GM10266 (cell line): ENCODE results near the gene KCTD11.

Source experiments
- DNase-seq: peaks from one replicate; pipeline ENCODE4 v3.0.0; 2012; ENCODE audit errors: extremely low spot score
- TF ChIP-seq, protein P1 (sequence below): IDR thresholded peaks from 2 replicates; pipeline ENCODE4 v1.5.1; 2012; ENCODE audit warnings: mild to moderate bottlenecking, low read depth; ENCODE audit not compliant: control insufficient read depth, insufficient read depth; ENCODE audit errors: missing control alignments

The KCTD11 gene

DNA sequence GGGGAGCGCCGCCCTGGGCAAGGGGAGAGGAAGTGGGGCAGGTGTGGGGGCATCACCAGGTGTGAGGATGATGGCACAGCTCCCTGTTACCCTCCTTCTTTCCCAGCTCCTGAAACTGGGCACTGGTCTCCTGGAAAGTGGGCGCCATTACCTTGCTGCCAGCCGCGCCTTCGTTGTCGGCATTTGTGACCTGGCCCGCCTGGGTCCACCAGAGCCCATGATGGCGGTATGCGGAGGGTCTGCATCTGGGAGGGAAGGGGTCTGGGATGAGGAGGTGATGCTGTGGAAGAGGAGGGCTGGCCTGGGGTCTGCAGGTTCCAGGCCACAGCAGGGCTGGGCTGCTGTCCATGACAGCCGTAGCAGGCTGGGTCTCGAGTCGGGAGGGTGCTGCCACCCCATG lies 10.1 kb upstream of the KCTD11 start:
- TF ChIP-seq, protein P1, sequence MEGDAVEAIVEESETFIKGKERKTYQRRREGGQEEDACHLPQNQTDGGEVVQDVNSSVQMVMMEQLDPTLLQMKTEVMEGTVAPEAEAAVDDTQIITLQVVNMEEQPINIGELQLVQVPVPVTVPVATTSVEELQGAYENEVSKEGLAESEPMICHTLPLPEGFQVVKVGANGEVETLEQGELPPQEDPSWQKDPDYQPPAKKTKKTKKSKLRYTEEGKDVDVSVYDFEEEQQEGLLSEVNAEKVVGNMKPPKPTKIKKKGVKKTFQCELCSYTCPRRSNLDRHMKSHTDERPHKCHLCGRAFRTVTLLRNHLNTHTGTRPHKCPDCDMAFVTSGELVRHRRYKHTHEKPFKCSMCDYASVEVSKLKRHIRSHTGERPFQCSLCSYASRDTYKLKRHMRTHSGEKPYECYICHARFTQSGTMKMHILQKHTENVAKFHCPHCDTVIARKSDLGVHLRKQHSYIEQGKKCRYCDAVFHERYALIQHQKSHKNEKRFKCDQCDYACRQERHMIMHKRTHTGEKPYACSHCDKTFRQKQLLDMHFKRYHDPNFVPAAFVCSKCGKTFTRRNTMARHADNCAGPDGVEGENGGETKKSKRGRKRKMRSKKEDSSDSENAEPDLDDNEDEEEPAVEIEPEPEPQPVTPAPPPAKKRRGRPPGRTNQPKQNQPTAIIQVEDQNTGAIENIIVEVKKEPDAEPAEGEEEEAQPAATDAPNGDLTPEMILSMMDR = no peak
- DNase-seq = no peak

DNA sequence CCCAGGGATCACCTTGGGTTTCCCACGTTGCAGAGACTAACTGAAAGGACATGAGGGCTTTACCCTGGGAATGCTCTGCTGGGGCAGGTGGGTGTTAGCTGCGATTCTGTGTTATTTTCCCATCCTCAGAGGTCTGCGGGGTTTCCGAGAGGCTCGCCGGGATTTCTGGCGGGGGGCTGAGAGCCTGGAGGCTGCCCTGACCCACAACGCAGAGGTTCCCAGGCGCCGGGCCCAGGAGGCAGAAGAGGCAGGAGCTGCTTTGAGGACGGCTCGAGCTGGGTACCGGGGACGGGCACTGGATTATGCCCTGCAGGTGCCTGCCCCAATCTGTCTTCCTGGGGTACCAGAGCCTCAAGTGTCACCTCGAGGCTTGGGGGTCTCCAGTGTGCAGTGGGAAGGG lies 8.7 kb upstream of the KCTD11 start:
- TF ChIP-seq, protein P1 = no peak
- DNase-seq = no peak

DNA sequence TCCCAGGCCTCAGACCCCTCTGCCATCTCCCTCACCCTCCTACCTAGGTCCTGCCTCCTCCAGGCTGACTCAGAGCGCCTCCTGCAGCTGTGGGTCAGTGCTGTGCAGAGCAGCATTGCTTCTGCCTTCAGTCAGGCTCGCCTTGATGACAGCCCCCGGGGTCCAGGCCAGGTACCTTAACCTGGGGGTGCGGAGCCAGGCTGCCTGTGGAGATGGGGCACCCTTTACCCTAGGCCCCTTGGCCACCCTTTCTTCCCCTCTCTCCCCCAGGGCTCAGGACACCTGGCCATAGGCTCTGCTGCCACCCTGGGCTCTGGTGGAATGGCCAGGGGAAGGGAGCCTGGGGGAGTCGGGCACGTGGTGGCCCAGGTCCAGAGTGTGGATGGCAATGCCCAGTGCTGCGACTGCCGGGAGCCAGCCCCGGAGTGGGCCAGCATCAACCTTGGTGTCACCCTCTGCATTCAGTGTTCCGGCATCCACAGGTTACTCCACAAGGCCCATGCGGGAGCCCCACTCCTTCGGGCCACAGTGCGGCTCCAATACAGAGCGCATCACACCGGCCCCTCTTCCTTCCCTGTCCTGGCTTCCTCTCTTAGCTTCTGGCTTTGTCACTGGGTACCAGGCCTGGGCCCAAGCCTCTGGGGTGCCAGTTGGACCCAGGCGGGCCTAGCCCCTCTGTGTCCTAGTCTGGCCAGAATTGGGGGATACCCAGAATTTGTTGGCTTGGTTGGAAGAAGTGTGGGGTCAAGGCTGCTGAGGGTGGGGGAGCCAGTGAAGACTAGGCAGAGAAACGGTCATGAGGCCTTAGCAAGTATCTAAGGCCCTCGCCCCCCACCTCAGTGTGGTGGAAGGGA lies 5.0 kb upstream of the KCTD11 start:
- TF ChIP-seq, protein P1 = no peak
- DNase-seq = no peak

DNA sequence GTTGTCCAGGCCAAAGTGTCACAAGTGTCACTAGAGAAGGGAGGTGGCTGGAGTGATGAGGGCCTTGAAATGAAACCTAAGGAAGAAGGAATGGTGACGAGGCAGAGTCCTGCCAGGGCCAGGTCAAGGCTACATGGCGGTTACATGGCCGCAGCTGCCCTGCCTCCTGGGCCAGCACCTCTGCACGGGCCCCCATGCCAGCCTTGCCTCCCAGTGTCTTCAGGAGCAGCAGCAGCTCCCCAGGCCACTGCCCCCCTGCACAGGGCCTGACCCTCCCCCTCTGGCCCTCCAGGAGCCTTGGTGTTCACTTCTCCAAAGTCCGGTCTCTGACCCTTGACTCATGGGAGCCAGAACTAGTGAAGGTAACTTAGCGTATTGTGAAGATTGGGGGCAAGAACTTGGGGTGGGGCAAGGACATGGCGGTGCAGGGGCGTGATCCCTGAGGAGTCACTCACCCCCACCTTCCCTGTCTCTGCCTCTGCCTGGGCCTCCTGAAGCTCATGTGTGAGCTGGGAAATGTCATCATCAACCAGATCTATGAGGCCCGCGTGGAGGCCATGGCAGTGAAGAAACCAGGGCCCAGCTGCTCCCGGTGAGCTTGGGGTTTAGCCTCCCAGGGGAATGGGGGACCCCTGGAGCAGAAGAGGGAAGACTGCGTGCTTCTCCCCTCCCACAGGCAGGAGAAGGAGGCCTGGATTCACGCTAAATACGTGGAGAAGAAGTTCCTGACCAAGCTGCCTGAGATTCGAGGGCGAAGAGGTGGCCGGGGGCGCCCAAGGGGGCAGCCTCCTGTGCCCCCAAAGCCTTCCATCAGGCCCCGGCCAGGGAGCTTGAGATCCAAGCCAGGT lies 4.1 kb upstream of the KCTD11 start:
- TF ChIP-seq, protein P1 = no peak
- no peak for DNase-seq

DNA sequence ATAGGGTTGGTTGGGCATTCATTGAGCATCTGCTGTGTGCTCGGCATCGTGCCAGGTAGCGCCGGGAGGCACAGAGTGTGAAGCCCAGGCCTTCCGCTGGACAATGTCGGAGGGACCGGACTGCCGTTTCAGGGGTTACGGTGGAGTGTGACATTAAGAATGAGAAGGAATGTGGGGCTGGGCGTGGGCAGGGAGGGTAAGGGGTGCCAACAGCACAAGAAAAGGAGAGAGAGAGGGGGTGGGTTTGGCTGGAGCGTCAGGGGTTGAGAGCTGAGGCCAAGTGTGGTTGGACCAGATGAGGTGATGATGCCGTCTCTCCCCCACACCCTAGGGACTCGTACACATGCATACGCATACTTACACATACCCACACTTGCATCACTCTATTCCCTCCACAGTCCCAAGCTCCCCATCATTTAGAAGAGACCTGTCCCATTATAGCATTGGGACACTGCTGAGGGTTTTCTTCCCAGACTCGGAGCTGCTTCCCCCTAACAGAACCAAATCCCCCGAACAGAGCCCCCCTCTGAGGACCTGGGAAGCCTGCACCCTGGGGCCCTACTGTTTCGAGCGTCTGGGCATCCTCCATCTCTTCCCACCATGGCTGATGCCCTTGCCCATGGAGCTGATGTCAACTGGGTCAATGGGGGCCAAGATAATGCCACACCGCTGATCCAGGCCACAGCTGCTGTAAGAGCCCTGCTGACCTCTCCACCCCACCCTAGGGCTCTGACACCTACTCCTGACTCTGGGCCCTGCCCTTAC lies 3.3 kb upstream of the KCTD11 start:
- TF ChIP-seq, protein P1 = no peak
- no peak for DNase-seq

DNA sequence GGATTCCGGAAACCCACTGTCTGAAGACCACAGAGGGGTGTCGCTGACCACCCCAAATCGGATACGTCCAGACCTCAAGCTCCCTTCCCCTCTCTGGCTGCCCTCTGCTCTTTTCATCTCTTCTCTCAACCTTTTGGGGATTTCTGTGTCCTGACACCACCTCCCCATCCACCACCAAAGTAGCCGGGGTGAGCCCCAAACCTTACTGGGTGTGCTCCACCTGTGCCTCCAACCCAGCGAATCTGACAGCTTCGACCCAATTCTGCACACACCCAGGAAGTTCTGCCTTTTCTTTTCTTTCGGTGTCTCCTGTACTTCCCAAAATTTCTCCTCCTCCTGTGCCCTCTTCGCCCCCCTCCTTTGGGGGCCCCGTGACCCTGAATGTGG lies 534 bp downstream of the KCTD11 start:
- TF ChIP-seq, protein P1 = peak; percentile 49
- no peak for DNase-seq
